ENCODE results near the gene TTLL4.

TTLL4 gene

DNA sequence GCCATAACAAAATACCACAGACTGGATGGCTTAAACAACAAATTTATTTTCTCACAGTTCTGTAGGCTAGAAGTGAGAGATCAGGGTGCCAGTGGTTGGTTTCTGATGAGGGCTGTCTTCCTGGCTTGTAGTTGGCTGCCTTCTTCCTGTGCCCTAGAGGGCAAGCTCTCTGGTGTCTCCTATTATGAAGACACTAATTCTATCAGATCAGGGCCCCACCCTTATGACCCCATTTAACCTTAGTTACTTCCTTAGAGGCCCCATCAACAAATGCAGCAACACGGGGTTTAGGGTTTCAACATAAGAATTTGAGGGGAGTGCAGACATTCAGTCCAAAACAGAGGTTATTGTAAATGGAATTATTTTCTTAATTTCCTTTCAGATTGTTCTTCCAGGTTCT is 94.2 kb downstream of the TTLL4 start:
- TF ChIP-seq, protein P1, sequence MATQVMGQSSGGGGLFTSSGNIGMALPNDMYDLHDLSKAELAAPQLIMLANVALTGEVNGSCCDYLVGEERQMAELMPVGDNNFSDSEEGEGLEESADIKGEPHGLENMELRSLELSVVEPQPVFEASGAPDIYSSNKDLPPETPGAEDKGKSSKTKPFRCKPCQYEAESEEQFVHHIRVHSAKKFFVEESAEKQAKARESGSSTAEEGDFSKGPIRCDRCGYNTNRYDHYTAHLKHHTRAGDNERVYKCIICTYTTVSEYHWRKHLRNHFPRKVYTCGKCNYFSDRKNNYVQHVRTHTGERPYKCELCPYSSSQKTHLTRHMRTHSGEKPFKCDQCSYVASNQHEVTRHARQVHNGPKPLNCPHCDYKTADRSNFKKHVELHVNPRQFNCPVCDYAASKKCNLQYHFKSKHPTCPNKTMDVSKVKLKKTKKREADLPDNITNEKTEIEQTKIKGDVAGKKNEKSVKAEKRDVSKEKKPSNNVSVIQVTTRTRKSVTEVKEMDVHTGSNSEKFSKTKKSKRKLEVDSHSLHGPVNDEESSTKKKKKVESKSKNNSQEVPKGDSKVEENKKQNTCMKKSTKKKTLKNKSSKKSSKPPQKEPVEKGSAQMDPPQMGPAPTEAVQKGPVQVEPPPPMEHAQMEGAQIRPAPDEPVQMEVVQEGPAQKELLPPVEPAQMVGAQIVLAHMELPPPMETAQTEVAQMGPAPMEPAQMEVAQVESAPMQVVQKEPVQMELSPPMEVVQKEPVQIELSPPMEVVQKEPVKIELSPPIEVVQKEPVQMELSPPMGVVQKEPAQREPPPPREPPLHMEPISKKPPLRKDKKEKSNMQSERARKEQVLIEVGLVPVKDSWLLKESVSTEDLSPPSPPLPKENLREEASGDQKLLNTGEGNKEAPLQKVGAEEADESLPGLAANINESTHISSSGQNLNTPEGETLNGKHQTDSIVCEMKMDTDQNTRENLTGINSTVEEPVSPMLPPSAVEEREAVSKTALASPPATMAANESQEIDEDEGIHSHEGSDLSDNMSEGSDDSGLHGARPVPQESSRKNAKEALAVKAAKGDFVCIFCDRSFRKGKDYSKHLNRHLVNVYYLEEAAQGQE (IDR thresholded peaks at IDR 0.05; ENCODE audit: insufficient replicate concordance, low read depth) = no peak
- no peak for TF ChIP-seq GABPA (IDR thresholded peaks at IDR 0.05; ENCODE audit: low read depth)
- no peak for TF ChIP-seq POLR2AphosphoS5 (IDR thresholded peaks at IDR 0.05; ENCODE audit: low read depth)
- TF ChIP-seq, protein P2, sequence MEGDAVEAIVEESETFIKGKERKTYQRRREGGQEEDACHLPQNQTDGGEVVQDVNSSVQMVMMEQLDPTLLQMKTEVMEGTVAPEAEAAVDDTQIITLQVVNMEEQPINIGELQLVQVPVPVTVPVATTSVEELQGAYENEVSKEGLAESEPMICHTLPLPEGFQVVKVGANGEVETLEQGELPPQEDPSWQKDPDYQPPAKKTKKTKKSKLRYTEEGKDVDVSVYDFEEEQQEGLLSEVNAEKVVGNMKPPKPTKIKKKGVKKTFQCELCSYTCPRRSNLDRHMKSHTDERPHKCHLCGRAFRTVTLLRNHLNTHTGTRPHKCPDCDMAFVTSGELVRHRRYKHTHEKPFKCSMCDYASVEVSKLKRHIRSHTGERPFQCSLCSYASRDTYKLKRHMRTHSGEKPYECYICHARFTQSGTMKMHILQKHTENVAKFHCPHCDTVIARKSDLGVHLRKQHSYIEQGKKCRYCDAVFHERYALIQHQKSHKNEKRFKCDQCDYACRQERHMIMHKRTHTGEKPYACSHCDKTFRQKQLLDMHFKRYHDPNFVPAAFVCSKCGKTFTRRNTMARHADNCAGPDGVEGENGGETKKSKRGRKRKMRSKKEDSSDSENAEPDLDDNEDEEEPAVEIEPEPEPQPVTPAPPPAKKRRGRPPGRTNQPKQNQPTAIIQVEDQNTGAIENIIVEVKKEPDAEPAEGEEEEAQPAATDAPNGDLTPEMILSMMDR (IDR thresholded peaks at IDR 0.05; ENCODE audit: insufficient read depth, low read length) = no peak
- no peak for TF ChIP-seq SPI1 (IDR thresholded peaks at IDR 0.05; ENCODE audit: borderline replicate concordance, low read depth)
- Histone ChIP-seq H3K27me3 (ENCODE audit: insufficient read depth, poor library complexity, severe bottlenecking) (no peaks in the 10 kb centered on the region), H3K27ac (replicated peaks) (no peak overlapping the region), H3K4me3 (replicated peaks; ENCODE audit: insufficient read depth, low read length) (no peak overlapping the region)
- DNase-seq (ENCODE audit: low read depth in 1 of 2, low spot score in 1 of 2) = no peak
